NOMO-1 (cell line): ENCODE data around the gene DENND4B.

Experiments
- DNase-seq, 2 experiments: peaks; one replicate each; lab custom pipeline; 2025; ENCODE audit not compliant: unreplicated experiment in 2 of 2; lab: John Stamatoyannopoulos, UW

The DENND4B gene

DNA sequence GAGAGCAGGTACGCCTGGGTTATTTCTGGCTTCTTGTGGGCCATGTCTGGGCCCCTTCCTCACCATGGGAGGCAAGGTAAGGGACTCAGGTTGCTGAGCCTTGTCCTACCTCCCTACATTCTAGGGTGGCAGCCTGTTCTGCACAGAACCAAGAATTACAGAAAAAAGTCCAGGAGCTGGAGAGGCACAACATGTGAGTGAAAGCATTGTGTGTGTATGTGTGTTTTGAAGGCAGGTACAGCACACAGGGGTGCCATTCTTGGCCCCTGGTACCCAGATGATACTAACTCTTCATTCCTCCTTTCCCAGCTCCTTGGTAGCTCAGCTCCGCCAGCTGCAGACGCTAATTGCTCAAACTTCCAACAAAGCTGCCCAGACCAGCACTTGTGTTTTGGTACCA is 26.6 kb upstream of the DENND4B start:
- DNase-seq: no peak

DNA sequence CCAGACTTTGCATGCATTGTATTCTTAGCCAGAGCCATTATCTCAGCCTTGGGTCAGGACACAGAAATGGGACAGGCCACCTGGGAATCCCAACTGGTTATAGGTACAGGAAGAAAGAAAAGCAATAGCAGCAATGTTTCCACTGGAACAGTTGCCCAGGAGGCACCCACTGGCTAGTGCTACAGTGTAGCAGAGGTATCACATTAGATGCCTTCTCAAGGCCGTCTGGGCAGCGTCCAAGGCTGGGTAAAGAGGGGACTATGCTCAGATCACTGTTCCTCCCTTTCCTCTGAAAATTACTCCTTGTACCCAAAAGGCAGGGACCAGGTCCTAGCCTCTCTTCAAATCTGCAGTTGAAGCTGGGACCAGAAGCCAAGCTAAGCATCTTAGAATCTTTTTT is 23.8 kb upstream of the DENND4B start:
- no peak for DNase-seq

DNA sequence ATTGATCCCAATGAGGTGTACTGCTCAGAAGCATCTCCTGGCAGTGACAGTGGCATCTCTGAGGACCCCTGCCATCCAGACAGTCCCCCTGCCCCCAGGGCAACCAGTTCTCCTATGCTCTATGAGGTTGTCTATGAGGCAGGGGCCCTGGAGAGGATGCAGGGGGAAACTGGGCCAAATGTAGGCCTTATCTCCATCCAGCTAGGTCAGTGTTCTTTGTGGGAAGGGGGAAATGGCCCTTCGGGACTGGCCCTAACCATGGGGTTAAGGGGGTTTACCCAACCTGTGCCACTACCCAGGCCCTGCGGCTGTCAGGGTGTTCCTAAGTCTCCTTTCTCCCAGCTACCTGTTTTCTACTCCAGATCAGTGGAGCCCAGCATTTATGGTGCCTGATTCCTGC is 22.5 kb upstream of the DENND4B start:
- DNase-seq: no peak

DNA sequence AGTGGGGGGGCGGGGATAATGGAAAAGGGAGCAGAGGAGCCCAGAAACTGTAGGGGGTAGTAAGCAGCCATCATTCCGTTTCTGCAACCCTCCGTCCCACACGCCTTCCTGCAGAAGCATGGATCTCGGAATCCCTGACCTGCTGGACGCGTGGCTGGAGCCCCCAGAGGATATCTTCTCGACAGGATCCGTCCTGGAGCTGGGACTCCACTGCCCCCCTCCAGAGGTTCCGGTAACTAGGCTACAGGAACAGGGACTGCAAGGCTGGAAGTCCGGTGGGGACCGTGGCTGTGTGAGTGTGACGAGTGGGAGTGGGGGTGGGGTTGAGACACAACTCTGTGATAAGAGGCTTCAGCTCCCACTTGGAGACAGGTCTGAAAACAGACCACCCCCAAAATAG is 21.9 kb upstream of the DENND4B start:
- no peak for DNase-seq

DNA sequence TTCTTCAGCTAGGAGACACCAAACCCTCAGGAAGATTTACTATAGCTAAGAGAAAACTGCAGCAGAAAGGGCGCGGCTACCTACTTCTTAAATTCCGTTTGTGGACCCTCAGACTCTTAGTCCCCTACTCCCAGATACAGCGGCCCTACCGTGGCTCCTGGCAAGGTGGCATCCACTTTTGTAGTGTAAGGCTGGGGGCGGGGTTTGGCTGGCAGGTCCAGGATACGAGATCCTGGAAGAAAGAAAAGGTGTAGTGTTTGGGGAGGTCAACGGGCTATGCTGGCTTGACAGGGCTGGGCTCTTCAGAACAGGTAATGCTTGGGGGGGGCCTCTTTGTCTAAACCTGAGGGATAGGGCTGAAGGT is 21.5 kb upstream of the DENND4B start:
- DNase-seq: no peak

DNA sequence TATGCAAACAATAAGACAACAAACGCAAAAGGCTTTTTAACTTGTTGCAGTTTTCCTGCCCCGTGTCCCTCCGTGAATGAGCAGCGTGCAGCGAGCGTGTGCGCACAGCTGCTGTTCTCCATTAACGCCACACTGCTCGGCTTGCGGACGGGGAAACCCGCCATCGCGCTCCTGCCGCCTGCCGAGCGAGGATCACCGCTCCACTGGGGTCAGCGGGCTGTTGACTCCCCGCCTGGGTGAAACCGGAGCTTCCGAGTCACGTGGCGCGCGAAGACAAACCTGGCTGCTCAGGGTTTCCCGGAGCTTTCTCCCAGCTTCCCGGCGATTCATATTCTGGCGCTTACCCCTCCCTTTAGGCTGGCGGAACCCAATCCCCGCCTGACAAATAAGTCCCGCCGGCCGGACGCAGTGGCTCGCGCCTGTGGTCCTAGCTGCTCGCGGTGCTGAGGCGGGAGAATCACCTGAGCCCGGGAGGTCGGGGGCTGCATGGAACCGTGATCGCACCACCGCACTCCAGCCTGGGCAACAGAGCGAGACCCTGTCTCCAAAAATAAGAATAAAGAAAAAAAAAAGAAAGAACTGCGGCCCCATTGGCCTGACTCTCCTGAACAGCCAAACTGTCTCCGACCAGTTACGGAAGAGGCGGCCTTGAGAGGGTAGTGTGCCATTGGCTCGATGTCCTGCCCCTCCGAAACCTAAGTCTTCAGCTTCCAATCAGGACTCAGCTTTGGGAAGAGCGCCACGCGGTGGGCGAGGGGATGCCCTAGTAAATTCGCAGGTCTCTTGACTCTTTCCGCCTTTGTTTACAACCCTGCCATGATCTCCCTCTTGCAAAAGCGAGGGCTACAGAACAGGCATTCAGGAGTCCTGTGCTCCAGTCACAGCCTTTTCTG is 20.8 kb upstream of the DENND4B start, which contains the start of gene CREB3L4:
TSS of gene CREB3L4 (plus strand) at position 796 of the 893 bp plus-strand sequence. CDS start 624 bp downstream, outside the sequence.
- DNase-seq: peak; percentile 97 to 98

DNA sequence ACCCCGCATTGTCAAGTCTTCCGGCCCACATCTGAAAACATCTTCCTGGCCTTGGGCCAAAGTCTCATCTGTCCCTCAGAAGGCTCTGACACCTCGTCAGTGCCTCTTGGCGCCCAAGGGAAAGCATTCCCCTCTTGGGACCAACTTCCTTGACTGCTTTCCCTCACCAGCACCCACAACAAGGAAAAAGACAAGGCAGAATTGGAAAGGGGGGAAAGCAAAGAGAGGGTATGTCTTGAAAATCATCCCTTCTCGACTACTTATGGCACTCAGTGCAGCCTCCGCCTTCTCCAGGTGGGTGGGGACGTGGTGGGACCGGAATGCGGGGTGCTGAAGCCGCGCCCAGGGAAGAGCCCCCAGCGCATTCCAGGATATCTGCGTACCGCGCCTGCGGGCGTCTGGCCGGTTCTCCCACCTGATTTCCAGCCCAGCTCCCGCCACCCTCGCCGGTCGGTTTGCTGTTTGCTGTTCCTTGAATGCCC is 17.4 kb upstream of the DENND4B start:
- DNase-seq: no peak

DNA sequence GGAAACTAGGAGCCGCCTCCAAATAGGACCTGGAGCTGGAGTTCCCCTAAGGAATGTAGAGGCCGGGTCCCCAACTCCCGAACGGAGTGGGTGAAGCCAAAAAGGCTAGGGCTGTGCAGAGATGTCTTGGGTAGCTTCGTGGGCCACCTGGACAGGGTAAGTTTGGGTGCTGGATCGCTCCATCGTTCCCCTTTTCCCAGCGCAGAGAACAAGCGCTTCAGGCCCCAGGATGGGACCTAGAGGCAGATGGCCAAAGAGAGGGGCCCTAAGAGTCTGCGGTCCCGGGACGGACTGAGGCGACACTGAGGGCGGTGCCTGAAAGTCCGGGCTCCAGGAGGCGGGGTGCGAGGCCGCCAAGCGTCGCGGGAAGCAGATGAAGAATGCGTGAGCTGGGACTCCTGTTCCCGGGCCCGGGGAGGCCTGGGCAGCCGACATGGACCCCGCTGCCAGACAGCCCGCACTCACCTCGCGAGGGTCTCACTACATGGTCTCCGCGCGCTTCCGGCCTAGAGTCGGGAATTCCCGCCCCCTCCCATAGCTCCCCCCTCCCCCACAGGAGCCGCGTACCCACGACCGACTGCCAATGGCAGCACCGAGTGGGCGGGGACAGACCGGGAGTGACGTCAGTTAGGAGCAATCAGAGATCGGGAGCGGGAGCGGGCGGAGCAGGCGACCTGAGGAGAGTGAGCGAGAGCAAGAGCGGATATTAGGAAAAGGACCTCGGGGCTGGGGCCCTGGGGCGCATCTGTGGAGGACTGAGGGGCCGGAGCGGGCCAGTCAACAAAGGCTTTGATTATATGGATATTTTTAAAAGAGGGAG is 16.7 kb upstream of the DENND4B start, which contains the start of gene SLC39A1:
TSS of gene SLC39A1 (minus strand) at position 508 of the 820 bp plus-strand sequence. CDS start 822 bp downstream, outside the sequence.
- DNase-seq: peak; percentile 90 to 91

DNA sequence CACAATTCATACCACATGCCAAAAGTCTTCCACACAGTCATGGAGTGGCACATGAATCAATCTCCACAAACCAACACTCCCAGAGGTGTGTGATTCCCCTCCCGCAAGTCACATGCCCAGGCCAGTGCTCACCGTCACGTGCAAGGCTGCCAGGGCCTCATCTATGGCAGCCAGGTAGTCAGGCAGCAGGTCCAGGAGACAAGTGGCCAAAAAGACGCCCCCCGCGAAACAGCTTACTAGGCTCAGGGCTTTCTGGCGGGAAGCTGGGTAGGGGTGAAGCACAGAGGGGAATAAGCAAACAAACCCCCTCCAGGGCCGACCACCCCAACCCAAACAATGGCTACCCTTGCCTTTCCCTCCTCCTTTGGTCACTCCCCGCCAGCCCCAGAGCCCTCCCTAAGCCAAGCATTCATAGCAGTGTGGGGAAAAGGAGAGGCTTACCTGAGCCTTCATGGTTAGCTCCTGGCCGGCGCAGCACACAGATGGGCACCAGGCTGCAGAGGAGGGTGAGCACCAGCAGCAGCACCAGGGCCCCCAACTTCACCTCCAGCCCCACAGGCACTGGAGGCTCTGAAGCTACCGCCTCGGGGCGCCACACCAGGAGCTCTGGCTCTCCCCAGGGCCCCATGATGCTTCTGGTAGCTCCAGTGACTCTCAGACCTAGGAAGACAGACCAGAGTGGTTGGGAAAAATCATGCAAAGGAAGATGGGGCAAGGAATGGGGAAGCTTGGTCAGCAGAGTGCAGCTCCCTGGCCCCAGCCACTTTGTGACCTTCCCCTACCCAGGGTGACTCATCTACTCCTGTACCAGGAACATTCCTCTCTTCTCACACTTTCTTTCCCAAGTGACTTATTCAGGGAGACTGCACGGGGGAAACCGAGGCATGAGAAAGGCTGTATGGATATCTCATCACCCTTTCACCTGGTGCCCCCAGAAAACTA is 15.8 kb upstream of the DENND4B start:
- DNase-seq: no peak

DNA sequence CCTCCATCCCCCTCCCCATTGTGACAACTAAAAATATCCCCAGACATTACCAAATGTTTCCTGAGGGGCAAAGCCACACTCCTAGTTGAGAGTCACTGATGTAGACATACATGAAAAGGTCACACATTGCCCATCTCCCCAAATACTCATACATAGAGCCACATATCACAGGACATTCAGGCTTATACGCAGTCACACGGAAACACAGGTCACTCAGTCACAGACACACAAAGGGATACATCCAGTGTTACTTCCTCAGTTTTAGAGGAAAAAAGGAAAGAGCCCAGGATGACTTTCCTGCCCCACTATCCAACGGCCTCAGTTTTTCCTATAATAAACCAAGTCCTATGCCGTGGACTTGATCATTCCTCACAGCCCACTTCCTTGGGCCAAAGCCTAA is 14.9 kb upstream of the DENND4B start:
- DNase-seq: no peak

DNA sequence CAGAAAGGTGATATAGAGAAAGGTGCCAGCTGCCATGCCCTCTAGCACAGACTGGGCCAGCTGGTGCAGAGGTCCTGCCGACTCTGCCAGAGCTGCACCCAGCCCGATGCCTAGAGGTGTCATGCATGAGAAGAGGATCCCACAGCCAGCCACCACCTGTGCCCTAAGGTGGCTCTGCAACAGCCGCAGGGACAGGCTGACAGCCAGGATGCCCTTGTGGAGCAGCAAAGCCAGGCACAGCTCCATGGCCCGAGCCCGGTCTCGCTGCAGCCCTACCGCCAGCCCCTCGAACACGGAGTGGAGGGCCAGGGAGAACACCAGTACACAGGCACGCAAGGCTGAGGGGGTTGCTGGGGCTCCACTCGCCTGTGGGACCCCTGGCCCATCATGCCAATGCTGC is 13.7 kb upstream of the DENND4B start:
- no peak for DNase-seq

DNA sequence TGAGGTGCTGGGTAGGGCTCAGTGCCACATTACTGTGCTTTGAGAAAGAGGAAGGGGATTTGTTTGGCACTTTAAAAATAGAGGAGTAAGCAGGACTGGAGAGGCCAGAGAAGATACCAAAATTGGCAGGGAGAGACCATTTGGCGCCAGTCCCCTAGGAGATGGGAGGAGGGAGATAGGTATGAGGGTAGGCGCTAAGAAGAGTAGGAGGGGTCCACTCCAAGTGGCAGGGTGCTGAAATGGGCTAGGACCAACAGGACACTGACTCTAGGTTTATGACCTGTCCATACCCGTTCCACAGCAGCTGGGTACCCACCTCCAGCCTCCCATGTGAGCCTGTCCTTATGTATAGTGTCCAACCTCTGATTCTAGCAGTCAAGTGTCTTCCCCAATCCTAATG is 12.9 kb upstream of the DENND4B start:
- no peak for DNase-seq

DNA sequence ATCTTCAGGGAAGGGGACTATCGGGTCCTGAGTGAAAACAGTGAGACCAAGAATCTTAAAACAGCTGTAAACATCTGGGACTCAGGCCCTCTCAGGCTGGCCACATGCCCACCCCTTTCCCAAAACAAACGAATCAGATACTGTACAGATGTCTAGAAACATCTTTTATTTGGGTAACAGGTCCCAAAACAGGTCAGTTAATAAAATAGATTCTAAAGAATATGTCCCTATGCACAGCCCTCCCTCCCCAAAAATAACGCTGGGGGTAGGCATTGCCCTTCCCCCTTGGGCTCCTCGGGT is 12.4 kb upstream of the DENND4B start:
- DNase-seq: no peak

DNA sequence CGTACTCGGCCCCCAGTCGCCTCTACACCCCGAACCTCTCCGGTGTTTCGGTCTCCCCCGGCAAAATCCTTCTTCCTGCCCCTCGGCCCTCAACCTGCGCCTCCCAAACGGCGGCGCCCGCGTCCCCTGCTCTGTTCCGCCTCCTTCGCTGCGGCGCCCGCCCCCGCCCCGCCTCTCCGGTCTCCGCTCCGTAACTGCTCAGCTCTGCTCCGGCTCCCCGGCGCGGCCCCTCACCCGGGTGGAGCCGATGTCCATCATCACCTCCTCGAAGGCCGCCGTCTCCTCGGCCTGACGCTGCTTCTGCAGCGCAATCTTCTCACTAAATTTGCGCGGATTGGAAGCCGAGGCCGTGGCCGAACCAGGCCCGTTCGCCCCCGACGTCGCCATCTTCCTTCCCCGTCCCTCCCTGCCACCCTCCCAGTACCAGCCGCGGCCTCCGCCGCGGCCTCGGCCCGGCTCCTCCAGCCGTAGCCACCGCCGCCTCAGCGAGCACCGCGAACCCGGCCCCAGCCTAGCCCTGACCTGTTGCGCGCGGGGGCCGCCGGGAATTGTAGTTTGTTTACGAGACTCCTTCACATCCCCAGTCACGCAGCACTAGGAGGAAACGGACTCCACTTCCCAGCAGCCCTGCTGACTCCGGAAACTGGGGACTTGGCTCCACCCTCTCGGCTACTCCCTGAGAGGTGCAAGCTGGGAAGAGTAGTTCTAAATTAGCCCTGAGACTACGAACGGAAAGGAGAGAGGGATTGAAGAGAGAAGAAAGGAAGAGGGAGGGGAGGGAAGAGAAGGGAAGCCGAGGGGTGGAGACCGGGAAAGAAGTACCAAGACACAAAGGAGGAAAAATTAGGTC is 11.8 kb upstream of the DENND4B start, which contains the start of gene CRTC2:
TSS of gene CRTC2 (minus strand) at position 502 of the 850 bp plus-strand sequence. CDS start at position 387, 115 bp downstream.
- DNase-seq: peak; percentile 94 to 99

DNA sequence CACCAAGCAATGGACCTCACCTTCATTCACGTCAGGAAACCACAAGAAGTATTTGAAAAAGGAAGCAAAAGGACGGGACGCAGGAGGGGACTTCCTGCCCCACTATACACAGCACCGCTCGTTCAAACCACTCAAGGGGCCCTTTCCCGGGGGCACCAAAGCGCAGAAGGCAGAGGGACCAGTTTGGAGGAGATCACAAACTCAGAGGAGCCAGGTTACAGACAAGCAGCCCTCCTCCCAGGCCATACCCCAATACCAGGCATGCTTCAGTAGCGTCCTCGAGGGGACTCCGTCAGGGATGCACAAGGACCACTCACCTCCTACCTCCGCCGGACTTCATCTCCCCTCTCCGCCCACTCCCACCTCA is 11.2 kb upstream of the DENND4B start:
- peak in 1 of 2 experiments; percentile 41 for DNase-seq

DNA sequence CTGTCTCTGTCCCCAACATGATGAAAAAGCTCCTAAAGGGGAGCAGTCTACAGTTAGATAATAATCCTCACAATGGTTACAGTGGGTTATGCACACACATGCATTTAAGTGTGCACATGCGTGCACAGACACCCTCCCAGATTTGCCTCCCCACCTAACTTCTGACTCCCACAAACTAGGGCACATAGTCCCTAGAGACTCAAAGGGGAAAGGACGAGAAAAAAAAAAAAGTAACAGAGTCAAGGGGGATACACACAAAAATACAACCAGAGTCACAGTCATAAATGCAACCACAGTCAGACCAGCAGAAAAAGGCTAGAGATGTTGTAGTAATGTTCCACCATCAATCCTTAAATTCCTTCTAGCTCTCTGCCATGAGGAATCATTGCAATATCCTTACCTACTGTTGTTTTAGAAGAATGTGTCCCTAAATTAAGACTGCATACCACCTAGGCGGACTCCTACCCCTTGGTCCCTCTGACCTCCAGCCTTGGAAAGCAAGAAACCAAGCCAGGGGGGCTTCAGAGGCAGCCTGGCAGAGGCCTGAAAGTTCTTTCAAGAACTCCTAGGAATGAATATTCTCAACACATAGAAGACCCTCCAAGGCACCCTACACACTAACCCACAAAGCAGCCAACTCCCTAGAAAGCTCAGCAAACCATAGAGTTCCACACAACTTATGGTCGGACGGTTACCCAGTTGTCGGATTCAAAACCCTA is 10.6 kb upstream of the DENND4B start:
- no peak for DNase-seq

DNA sequence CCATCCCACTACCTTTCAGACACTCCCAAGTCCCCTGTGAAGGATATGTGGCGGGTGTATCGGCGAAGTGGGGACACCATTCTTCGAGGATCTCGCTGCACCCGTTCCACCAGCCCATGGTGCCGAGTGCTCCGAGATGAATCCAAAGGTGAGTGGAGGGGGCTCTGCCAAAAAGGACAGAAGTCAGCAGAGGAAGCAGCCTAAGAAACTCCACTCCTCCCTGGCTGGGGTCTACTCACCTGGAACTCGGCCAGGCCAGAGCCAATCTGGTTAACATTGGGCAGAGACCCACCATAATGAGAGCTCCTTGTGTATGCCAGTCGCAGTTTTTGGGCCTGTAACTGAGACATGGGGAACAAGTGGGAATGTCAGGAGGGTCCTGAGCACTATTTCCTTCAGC is 8.3 kb upstream of the DENND4B start:
- DNase-seq: no peak

DNA sequence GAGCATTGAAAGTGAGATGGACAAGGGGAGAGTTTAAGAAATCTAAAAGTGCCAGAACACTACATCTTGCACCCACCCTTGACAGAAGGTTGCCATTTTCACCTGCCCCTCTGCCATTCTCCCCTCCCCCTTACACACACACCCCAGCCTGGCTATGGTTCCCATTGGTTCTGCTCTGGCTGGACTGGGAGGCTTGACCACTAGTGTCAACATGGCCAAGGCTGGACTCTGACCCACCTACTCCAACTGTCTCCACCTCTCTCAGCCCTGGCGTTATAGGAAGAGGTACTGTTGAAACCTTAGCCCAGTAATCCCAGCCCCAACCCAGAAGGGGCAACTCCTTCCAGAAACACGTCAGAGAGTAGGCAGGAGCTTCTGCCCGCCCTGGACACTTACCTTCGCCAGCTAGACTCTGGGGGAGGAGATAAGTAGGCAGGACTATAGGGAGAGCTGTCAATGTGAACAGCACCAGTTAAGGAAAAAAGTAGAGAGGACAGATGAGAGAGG is 7.4 kb upstream of the DENND4B start:
- DNase-seq: no peak

DNA sequence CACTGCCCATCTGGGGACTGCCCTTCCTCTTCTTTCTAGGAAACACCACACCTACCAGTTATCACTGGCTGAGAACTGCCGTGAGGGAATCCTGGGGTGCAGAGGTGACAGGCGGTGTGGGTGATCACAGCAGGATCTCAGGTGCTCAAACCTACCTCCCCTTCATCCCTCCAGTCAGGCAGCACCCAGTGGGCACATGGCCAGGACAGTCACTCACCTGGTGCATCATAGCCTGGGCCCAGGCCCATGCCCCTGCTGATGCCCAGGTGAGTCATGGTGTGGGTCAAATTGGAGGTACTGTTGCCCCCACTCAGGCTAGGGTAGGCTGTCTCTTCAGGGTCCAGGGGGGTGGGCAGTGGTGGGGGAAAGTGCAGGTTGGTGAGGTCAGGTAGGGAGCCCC is 5.3 kb upstream of the DENND4B start:
- no peak for DNase-seq
